HG02588 (cell line): ENCODE results near the gene ATCAY.
A peak's percentile ranks its signal among the peaks of the same experiment; 100 is the strongest.
"Not testable (repeated sequence)": the region's sequence is repeated elsewhere in the genome, so short reads cannot be mapped to it uniquely, and the experiment has no call there.

Experiments
- ATAC-seq: cut with Tn5 transposase; IDR thresholded peaks from one replicate; pipeline ENCODE4 v1.9.1; 2021; ENCODE audit warnings: mild to moderate bottlenecking, moderate library complexity; ENCODE audit not compliant: unreplicated experiment

The ATCAY gene

DNA sequence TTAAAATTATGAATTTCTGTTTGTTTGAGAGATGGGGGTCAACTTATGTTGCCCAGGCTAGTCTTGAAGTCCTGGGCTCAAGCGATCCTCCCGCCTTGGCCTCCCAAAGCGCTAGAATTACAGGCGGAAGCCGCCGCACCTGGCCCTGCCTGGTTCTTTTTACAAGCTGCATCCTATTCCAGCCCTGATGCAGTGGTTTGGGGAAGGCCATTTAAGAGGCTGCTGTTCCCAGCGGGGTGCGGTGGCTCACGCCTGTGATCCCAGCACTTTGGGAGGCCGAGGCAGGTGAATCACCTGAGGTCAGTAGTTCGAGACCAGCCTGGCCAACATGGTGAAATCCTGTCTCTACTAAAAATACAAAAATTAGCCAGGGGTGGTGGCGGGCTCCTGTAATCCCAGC is 87.5 kb downstream of the ATCAY start:
- ATAC-seq = not testable (repeated sequence)

DNA sequence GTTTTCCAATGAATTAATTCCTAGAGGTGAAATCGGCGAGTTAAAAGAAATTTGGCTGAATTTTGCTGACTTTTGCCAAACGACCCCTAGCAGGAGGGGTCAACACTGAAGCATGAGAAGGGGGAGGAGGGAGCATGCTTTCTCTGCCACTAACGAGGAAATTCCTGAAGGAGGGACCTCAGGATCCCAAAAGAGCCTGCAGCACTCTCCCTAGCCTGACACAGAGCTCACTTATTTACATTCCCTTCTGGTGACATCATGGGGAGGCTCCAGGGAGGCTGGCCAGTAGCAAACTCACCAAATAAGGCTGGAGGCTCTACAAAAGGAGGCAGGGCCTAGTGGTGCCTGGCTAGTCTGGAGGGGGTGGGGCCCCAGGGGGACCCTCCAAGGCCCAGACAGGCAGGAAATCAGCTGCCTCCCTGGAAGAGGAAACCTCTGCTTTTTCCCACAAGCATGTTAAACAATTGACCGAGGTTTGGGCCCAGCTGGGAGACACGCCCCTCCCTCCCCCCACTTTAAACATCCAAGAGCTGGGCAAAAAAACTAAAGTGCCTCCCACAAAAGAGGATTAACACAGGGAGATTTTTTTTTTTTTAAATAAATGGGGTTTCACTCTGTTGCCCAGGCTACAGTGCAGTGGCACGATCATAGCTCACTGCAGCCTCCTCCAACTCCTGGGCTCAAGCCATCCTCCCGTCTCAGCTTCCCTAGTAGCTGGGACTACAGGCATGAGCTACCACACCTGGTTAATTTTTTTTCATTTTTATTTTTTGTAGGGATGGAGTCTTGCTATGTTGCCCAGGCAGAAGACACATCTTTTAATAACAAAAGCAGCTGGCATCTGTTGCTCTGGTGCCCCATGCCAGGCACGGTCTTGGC is 88.3 kb downstream of the ATCAY start:
- no peak for ATAC-seq

GRCh38 chr19:3969435-3970312 is 89.2 kb downstream of the ATCAY start:
- ATAC-seq = no peak

DNA sequence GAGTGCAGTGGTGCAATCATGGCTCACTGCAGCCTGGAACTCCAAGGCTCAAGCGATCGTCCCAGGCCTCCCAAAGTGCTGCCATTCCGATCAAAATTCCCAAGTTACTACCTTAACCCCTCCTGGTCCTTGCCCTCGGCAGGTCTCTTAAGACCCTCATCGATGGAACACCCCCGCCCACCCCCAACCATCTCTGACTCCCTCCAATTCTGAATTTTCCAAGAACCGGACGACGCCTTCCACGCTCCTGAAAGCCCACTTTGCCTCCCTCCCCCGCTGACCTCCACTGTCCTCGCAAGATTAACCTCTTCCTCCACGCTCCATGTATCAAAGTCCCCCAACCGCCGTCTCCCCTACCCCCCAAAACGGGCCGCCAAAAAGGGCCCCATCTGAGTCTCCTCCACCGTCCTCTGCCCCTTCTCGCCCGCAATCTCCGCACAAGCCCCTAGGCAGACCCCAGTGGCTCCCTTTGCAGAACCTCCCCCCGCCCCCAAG is 89.9 kb downstream of the ATCAY start:
- no peak for ATAC-seq

- ATAC-seq = peak; percentile 92
These were observed 90.5 kb downstream of the ATCAY start, which contains the start of gene DAPK3 for GRCh38 chr19:3970808-3971598. TSS of gene DAPK3 (minus strand) at chr19:3971099. CDS start at chr19:3969735, 1,364 bp downstream.

DNA sequence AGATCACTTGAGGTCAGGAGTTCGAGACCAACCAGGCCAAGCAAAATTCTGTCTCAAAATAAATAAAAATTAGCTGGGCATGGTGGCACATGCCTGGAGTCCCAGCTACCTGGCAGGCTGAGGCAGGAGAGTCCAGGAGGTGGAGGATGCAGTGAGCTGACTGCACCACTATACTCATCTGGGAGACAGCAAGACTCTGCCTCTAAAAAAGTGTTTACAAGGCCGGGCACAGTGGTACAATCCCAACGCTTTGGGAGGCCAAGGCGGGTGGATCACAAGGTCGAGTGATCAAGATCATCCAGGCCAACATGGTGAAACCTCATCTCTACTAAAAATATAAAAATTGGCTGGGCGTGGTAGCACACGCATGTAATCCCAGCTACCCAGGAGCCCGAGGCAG is 94.7 kb downstream of the ATCAY start:
- no peak for ATAC-seq

- no peak for ATAC-seq
These were observed 95.2 kb downstream of the ATCAY start for GRCh38 chr19:3975637-3976087.

- no peak for ATAC-seq
These were observed 96.2 kb downstream of the ATCAY start for GRCh38 chr19:3976495-3977241.
